K562 (cell line): ENCODE data around the gene NME7. TPM values are rescaled to one million over a fixed set of nuclear protein-coding genes. Genes with fewer than 3 reads are reported as not detected.

Source experiments
- ATAC-seq: fragments of 200-7000 bp; cut with Tn5 transposase; 3 replicates; pipeline ENCODE4 v1.9.1; 2020; ENCODE audit warnings: moderate library complexity
- BruUV-seq: library from RNA; stranded (reverse); fragments of 400-500 nt; replicated peaks from 2 replicates; lab custom pipeline; 2021; lab: Mats Ljungman, UMichigan
- CTCF ChIA-PET: fragments of 300-600 bp; formaldehyde crosslinking; extraction: SDS; loops from one replicate; lab custom pipeline; 2021; ENCODE audit warnings: low intra/inter-chr PET ratio; lab: Yijun Ruan, JAX
- POLR2A ChIA-PET: fragments of 300-600, 350-650 bp; sonication (Branson Sonifier 250); formaldehyde crosslinking; extraction: SDS; loops from one replicate; lab custom pipeline; 2021; ENCODE audit warnings: antibody characterized with exemption, inconsistent platforms; lab: Yijun Ruan, JAX
- DNase-seq, 4 experiments: peaks; one replicate each; pipeline versions ENCODE4 v3.0.0 to v3.0.0-alpha.2; 2011 to 2018; ENCODE audit warnings: low spot score in 3 of 4, mixed read lengths in 3 of 4; ENCODE audit errors: extremely low read depth in 1 of 4
- FAIRE-seq: peaks from 2 replicates; lab custom pipeline; 2011; peaks lifted over from hg19 to GRCh38; lab: Jason Lieb, UNC
- H2AFZ ChIP-seq: 2 replicates; pipeline ENCODE4 v1.6.0; 2011; ENCODE audit warnings: low read depth, low read length, control low read depth, inconsistent platforms
- H3K27ac ChIP-seq: fragments of 200-600 bp; 3 replicates; pipeline ENCODE4 v1.8.0; 2011; ENCODE audit warnings: low read depth, mild to moderate bottlenecking, control low read depth, inconsistent platforms, low read length, moderate library complexity, mixed read lengths; ENCODE audit errors: extremely low read depth
- H3K27me3 ChIP-seq, 2 experiments: fragments of 300-600 bp in 1 of 2; 2 replicates in 1 of 2; 3 replicates in 1 of 2; pipeline versions ENCODE4 v1.6.0 to v1.8.0; 2011; ENCODE audit warnings: inconsistent platforms in 2 of 2, low read length in 2 of 2, mild to moderate bottlenecking in 1 of 2, mixed read lengths in 1 of 2, moderate library complexity in 1 of 2; ENCODE audit not compliant: control insufficient read depth in 2 of 2, insufficient read depth in 2 of 2
- H3K36me3 ChIP-seq: fragments of 300-600 bp; 3 replicates; pipeline ENCODE4 v1.8.0; 2011; ENCODE audit warnings: mild to moderate bottlenecking, low read length, inconsistent platforms; ENCODE audit not compliant: control insufficient read depth, insufficient read depth
- H3K4me1 ChIP-seq, 2 experiments: fragments of 200-600 bp in 1 of 2; replicated peaks in 1 of 2; 2 replicates in 1 of 2; 3 replicates in 1 of 2; pipeline versions ENCODE4 v1.5.1 to v1.8.0; 2011; ENCODE audit warnings: inconsistent platforms in 2 of 2, low read length in 2 of 2, mild to moderate bottlenecking in 1 of 2, mixed read lengths in 1 of 2, moderate library complexity in 1 of 2; ENCODE audit not compliant: control insufficient read depth in 2 of 2, insufficient read depth in 2 of 2
- H3K4me2 ChIP-seq: 2 replicates; pipeline ENCODE4 v1.6.1; 2011; ENCODE audit warnings: low read length, control low read depth, inconsistent platforms, mixed read lengths; ENCODE audit not compliant: insufficient read depth
- H3K4me3 ChIP-seq: fragments of 200-600 bp; sonication (generic), shearing (Covaris generic); 2 replicates; pipeline ENCODE4 v1.5.1; 2016; ENCODE audit warnings: control low read depth, inconsistent platforms
- H3K79me2 ChIP-seq: fragments of 200-600 bp; 3 replicates; pipeline ENCODE4 v1.8.0; 2011; ENCODE audit warnings: low read length, inconsistent platforms; ENCODE audit not compliant: control insufficient read depth, insufficient read depth
- H3K9ac ChIP-seq, 2 experiments: 2 replicates each; pipeline versions ENCODE4 v1.6.0 to v1.6.1; 2011; ENCODE audit warnings: low read depth in 2 of 2, low read length in 2 of 2, control low read depth in 1 of 2, inconsistent platforms in 1 of 2, mild to moderate bottlenecking in 1 of 2, mixed read lengths in 1 of 2; ENCODE audit not compliant: insufficient read depth in 1 of 2
- H3K9me1 ChIP-seq: one replicate; pipeline ENCODE4 v1.6.0; 2011; ENCODE audit warnings: inconsistent platforms, mild to moderate bottlenecking, low read length, moderate library complexity; ENCODE audit not compliant: control insufficient read depth, insufficient read depth
- H3K9me3 ChIP-seq: replicated peaks from 2 replicates; pipeline ENCODE4 v1.5.1; 2011; ENCODE audit warnings: low read depth, low read length, inconsistent platforms; ENCODE audit not compliant: control insufficient read depth, insufficient read depth
- H4K20me1 ChIP-seq: replicated peaks from 2 replicates; pipeline ENCODE4 v1.6.1; 2011; ENCODE audit warnings: low read length, inconsistent platforms, mixed read lengths; ENCODE audit not compliant: control insufficient read depth, insufficient read depth
- ARID3A ChIP-seq: IDR thresholded peaks from 2 replicates; pipeline ENCODE4 v1.6.1; 2012; ENCODE audit warnings: low read depth, low read length, improper control_type of control experiment, borderline replicate concordance
- ATF3 ChIP-seq, 2 experiments: fragments of 450-650 bp in 1 of 2; sonication (generic) in 1 of 2; formaldehyde crosslinking in 1 of 2; IDR thresholded peaks in 1 of 2; conservative IDR thresholded peaks in 1 of 2; 2 replicates each; pipeline versions ENCODE4 v1.6.1 to v1.8.1; 2016 to 2023; ENCODE audit warnings: mild to moderate bottlenecking in 2 of 2, moderate library complexity in 2 of 2, inconsistent platforms in 1 of 2, missing genetic modification reagents in 1 of 2
- BMI1 ChIP-seq: fragments of 150-350 bp; IDR thresholded peaks from 2 replicates; pipeline ENCODE4 v1.6.1; 2014; ENCODE audit warnings: low read length
- LCOR ChIP-seq: sonication (generic); formaldehyde crosslinking; IDR thresholded peaks from 2 replicates; pipeline ENCODE4 v1.8.0; 2022; ENCODE audit warnings: mild to moderate bottlenecking, missing genetic modification reagents
- PBX2 ChIP-seq, 2 experiments: IDR thresholded peaks in 1 of 2; conservative IDR thresholded peaks in 1 of 2; 2 replicates each; pipeline ENCODE4 v1.6.1; 2016; ENCODE audit warnings: low read depth in 2 of 2, mild to moderate bottlenecking in 1 of 2, missing compliant biosample characterization in 1 of 2, missing genetic modification characterization in 1 of 2, moderate library complexity in 1 of 2
- RCOR1 ChIP-seq, 2 experiments: IDR thresholded peaks; 2 replicates each; pipeline ENCODE4 v1.6.1; 2012; ENCODE audit warnings: low read depth in 2 of 2, low read length in 2 of 2, borderline replicate concordance in 1 of 2, improper control_type of control experiment in 1 of 2
- SAFB ChIP-seq: fragments of 200-400 bp; formaldehyde crosslinking; IDR thresholded peaks from 2 replicates; pipeline ENCODE4 v1.6.1; 2017; ENCODE audit warnings: low read depth, low read length, borderline replicate concordance
- ZNF134 ChIP-seq: fragments of 250-450 bp; sonication (Bioruptor Pico); conservative IDR thresholded peaks from 2 replicates; pipeline ENCODE4 v1.4.0; 2020
- ZNF3 ChIP-seq: fragments of 250-450 bp; sonication (Bioruptor Pico); IDR thresholded peaks from 2 replicates; pipeline ENCODE4 v1.5.0; 2021; ENCODE audit warnings: mild to moderate bottlenecking, moderate library complexity
- WGBS: fragments of 100-300 bp; shearing (Covaris generic); methylation state at CpG from one replicate; pipeline ENCODE4 v1.1.6; 2016; ENCODE audit warnings: low coverage, mixed read lengths; ENCODE audit not compliant: insufficient coverage; ENCODE audit errors: missing lambda C conversion rate; 5-methylcytosine and 5-hydroxymethylcytosine counted together
- in situ Hi-C: fragments of 300-500 bp; cut with MboI; formaldehyde crosslinking; loops from 4 replicates; pipeline ENCODE4 v1.15.0; 2018; ENCODE audit warnings: inconsistent platforms, mixed read lengths
- intact Hi-C: fragments of 100-400 bp; cut with micrococcal nuclease; formaldehyde crosslinking; loops from 2 replicates; pipeline ENCODE4 v1.14.2; 2022
- polyA plus RNA-seq, 8 experiments: library from polyadenylated mRNA; depleted of rRNA in 4 of 8; stranded (reverse) in 5 of 8; unstranded in 3 of 8; fragments of >200 nt; fragmentation: Nextera tagmentation in 2 of 8; fragmentation: Illumina TruSeq in 1 of 8; extraction: Ambion mirVana in 2 of 8; extraction: Trizol in 1 of 8; gene quantifications; 2 replicates each; pipeline versions ENCODE4 v1.2.1 to v1.2.3, GENCODE V29; 2011 to 2014; ENCODE audit warnings: inconsistent platforms in 1 of 8, missing spikeins in 1 of 8
- total RNA-seq, 7 experiments: library from RNA; depleted of rRNA in 6 of 7; stranded (reverse); fragments of >200 nt in 6 of 7; fragmentation: Illumina TruSeq in 2 of 7; extraction: Trizol in 2 of 7; gene quantifications; 2 replicates each; pipeline versions ENCODE4 v1.2.1 to v1.2.3, GENCODE V29; 2011 to 2021; ENCODE audit warnings: low replicate concordance in 1 of 7

Gene NME7
- total and polyA plus RNA-seq, 9 of the 15 experiments (the other 6 are each of a cell fraction or from before 2014, with no cell fraction given): 7.9 to 43.2 (median 23.9) TPM

- in situ Hi-C loops: no loop called here
- H3K4me2 ChIP-seq: no peak overlapping the region
- CTCF ChIA-PET: no interaction called here
Measured at GRCh38 chr1:169155675-169156074, 211.9 kb downstream of the NME7 start.

GRCh38 chr1:169151338-169151837, 216.2 kb downstream of the NME7 start:
- CTCF ChIA-PET: no interaction called here
- no peak for TF ChIP-seq PBX2 (CRISPR knock-in tag; IDR thresholded peaks at IDR 0.05; ENCODE audit: low read depth)
- no peak for TF ChIP-seq PBX2 (tag; conservative IDR thresholded peaks at IDR 0.05; ENCODE audit: low read depth)
- TF ChIP-seq LCOR (CRISPR knock-in tag): no peak
- no peak for TF ChIP-seq SAFB
- TF ChIP-seq RCOR1 (IDR thresholded peaks at IDR 0.05; ENCODE audit: borderline replicate concordance in 1 of 2, low read depth in 2 of 2, low read length in 2 of 2): no peak
- no peak for TF ChIP-seq BMI1
- TF ChIP-seq ARID3A: no peak

More at GRCh38 chr1:169155675-169156074, 211.9 kb downstream of the NME7 start:
- H3K9me3 ChIP-seq: no peaks in the 10 kb centered on the region
- H3K27me3 ChIP-seq: no peaks in the 10 kb centered on the region
- TF ChIP-seq ATF3 (IDR thresholded peaks at IDR 0.05) (no peak), ATF3 (CRISPR knock-in tag; conservative IDR thresholded peaks at IDR 0.05) (no peak), ZNF134 (CRISPR knock-in tag) (no peak), ZNF3 (CRISPR knock-in tag) (no peak)
- no peak for ATAC-seq
- no peak for DNase-seq
- H3K9me1 ChIP-seq: no peaks in the 10 kb centered on the region
- no peaks in the 10 kb centered on the region for H4K20me1 ChIP-seq
- WGBS: 0% methylated on average over 1 of the region's 1 CpG
- peaks cover 0 to 6% of the 10 kb centered on the region in 2 experiments; a peak in 2 of 5 replicates for H3K4me1 ChIP-seq
- FAIRE-seq: no peak
- BruUV-seq: no TSS peak
- intact Hi-C loops: no loop called here
- H2AFZ ChIP-seq: no peak overlapping the region
- no peaks in the 10 kb centered on the region for H3K79me2 ChIP-seq
- no peak overlapping the region for H3K9ac ChIP-seq
- POLR2A ChIA-PET: interaction anchor here (1.3 kb wide), 1 partner anchor 9 kb away, joined by 3 read pairs; no protein-coding TSS in a partner anchor
- H3K27ac ChIP-seq: no peak overlapping the region
- no peaks in the 10 kb centered on the region for H3K36me3 ChIP-seq
- no peak overlapping the region for H3K4me3 ChIP-seq

More at GRCh38 chr1:169151338-169151837, 216.2 kb downstream of the NME7 start:
- Histone ChIP-seq H3K4me3 (no peak overlapping the region), H4K20me1 (no peaks in the 10 kb centered on the region), H2AFZ (no peak overlapping the region), H3K9ac (no peak overlapping the region), H3K27me3 (no peaks in the 10 kb centered on the region), H3K36me3 (no peaks in the 10 kb centered on the region), H3K79me2 (no peaks in the 10 kb centered on the region), H3K9me3 (no peaks in the 10 kb centered on the region), H3K4me1 (peaks cover 0 to 6% of the 10 kb centered on the region in 2 experiments; a peak in 2 of 5 replicates), H3K9me1 (no peaks in the 10 kb centered on the region), H3K27ac (no peak overlapping the region), H3K4me2 (no peak overlapping the region)
- POLR2A ChIA-PET: interaction anchor here (2.5 kb wide), 1 partner anchor 9 kb away, joined by 6 read pairs; no protein-coding TSS in a partner anchor
- in situ Hi-C loops (no loop called here), intact Hi-C loops (no loop called here)
- WGBS: 39% methylated on average over 5 of the region's 5 CpGs
- BruUV-seq: no TSS peak
- FAIRE-seq (no peak), DNase-seq (no peak), ATAC-seq (no peak; the same call in 2 of the 3 replicates)
